Measurements from ENCODE around the gene PTPRD. TPM values are rescaled to one million over a fixed set of nuclear protein-coding genes. Genes with fewer than 3 reads are reported as not detected.

PTPRD gene
- total RNA-seq, 1 experiment from 2014 or later = 70.1 TPM

GRCh38 chr9:9283159-9283986 lies 1329.4 kb downstream of the PTPRD start:
- no peaks in the 10 kb centered on the region for H3K9me3 Mint-ChIP-seq (ENCODE audit: unreplicated experiment)
- no peak overlapping the region for H3K27ac Mint-ChIP-seq (ENCODE audit: unreplicated experiment)
- intact Hi-C loops (cut with micrococcal nuclease; ENCODE audit: unreplicated experiment) = no loop called here
- DNase-seq = no peak
- H3K4me3 Mint-ChIP-seq (ENCODE audit: unreplicated experiment) = no peak overlapping the region
- H3K27me3 Mint-ChIP-seq (ENCODE audit: insufficient read depth, unreplicated experiment) = peaks cover 3% of the 10 kb centered on the region
- Histone ChIP-seq H3K27me3 (replicated peaks; ENCODE audit: control insufficient read depth, insufficient read depth, low read length) (no peaks in the 10 kb centered on the region), H3K4me3 (ENCODE audit: low read depth, low read length) (no peak overlapping the region), H3K4me1 (no peaks in the 10 kb centered on the region), H3K36me3 (ENCODE audit: control insufficient read depth, insufficient read depth, low read length) (no peaks in the 10 kb centered on the region), H3K9me3 (no peaks in the 10 kb centered on the region)
- BruUV-seq (replicated peaks) = no TSS peak
- no peaks in the 10 kb centered on the region for H3K36me3 Mint-ChIP-seq (ENCODE audit: insufficient read depth, unreplicated experiment)
- CTCF ChIA-PET = no interaction called here
- no peaks in the 10 kb centered on the region for H3K4me1 Mint-ChIP-seq (ENCODE audit: low read depth, unreplicated experiment)
- POLR2A ChIA-PET = no interaction called here
- TF ChIP-seq CTCF (IDR thresholded peaks at IDR 0.05; ENCODE audit: insufficient read depth in 1 of 2, low read depth in 1 of 2, low read length in 1 of 2, severe bottlenecking in 1 of 2, unreplicated experiment in 1 of 2) = no peak

DNA sequence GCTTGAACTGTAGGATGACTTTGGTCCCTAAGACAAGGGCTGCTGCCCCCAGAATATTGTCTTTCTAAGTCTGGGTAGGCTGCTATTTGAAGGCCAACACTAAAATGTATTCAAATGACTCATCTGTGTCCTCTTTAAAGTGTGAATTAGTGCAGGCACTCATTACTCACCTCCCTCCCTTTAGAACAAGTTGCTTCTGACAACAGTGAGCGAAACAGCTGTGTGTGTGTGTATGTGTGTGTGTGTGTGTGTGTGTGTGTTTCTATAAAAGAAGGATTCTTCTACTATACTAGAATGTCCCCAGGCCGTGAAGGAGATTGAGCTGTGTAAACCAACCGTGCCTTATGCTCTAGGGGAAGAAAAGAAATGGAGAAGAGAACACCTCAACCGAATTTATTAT lies 1337.2 kb downstream of the PTPRD start:
- Mint-ChIP-seq H3K36me3 (ENCODE audit: insufficient read depth, unreplicated experiment) (no peaks in the 10 kb centered on the region), H3K9me3 (ENCODE audit: unreplicated experiment) (no peaks in the 10 kb centered on the region), H3K27ac (ENCODE audit: unreplicated experiment) (no peak overlapping the region), H3K27me3 (ENCODE audit: insufficient read depth, unreplicated experiment) (peaks cover 3% of the 10 kb centered on the region), H3K4me3 (ENCODE audit: unreplicated experiment) (no peak overlapping the region), H3K4me1 (ENCODE audit: low read depth, unreplicated experiment) (no peaks in the 10 kb centered on the region)
- no TSS peak for BruUV-seq (replicated peaks)
- ChIA-PET POLR2A (no interaction called here), CTCF (no interaction called here)
- DNase-seq = no peak
- no peaks in the 10 kb centered on the region for H3K9me3 ChIP-seq
- H3K27me3 ChIP-seq (replicated peaks; ENCODE audit: control insufficient read depth, insufficient read depth, low read length) = no peaks in the 10 kb centered on the region
- H3K4me3 ChIP-seq (ENCODE audit: low read depth, low read length) = no peak overlapping the region
- TF ChIP-seq CTCF (IDR thresholded peaks at IDR 0.05; ENCODE audit: insufficient read depth in 1 of 2, low read depth in 1 of 2, low read length in 1 of 2, severe bottlenecking in 1 of 2, unreplicated experiment in 1 of 2) = no peak
- no peaks in the 10 kb centered on the region for H3K4me1 ChIP-seq
- intact Hi-C loops (cut with micrococcal nuclease; ENCODE audit: unreplicated experiment) = no loop called here
- no peaks in the 10 kb centered on the region for H3K36me3 ChIP-seq (ENCODE audit: control insufficient read depth, insufficient read depth, low read length)

GRCh38 chr9:9257999-9258498 lies 1354.8 kb downstream of the PTPRD start:
- no peaks in the 10 kb centered on the region for H3K4me1 ChIP-seq
- no peak overlapping the region for H3K4me3 Mint-ChIP-seq (ENCODE audit: unreplicated experiment)
- no peaks in the 10 kb centered on the region for H3K9me3 Mint-ChIP-seq (ENCODE audit: unreplicated experiment)
- intact Hi-C loops (cut with micrococcal nuclease; ENCODE audit: unreplicated experiment) = no loop called here
- no peaks in the 10 kb centered on the region for H3K27me3 ChIP-seq (replicated peaks; ENCODE audit: control insufficient read depth, insufficient read depth, low read length)
- no TSS peak for BruUV-seq (replicated peaks)
- H3K4me3 ChIP-seq (ENCODE audit: low read depth, low read length) = no peak overlapping the region
- ChIA-PET CTCF (no interaction called here), POLR2A (no interaction called here)
- no peak overlapping the region for H3K27ac Mint-ChIP-seq (ENCODE audit: unreplicated experiment)
- no peaks in the 10 kb centered on the region for H3K9me3 ChIP-seq
- H3K27me3 Mint-ChIP-seq (ENCODE audit: insufficient read depth, unreplicated experiment) = no peaks in the 10 kb centered on the region
- no peaks in the 10 kb centered on the region for H3K36me3 ChIP-seq (ENCODE audit: control insufficient read depth, insufficient read depth, low read length)
- H3K36me3 Mint-ChIP-seq (ENCODE audit: insufficient read depth, unreplicated experiment) = no peaks in the 10 kb centered on the region
- DNase-seq = no peak
- no peaks in the 10 kb centered on the region for H3K4me1 Mint-ChIP-seq (ENCODE audit: low read depth, unreplicated experiment)
- no peak for TF ChIP-seq CTCF (IDR thresholded peaks at IDR 0.05; ENCODE audit: insufficient read depth in 1 of 2, low read depth in 1 of 2, low read length in 1 of 2, severe bottlenecking in 1 of 2, unreplicated experiment in 1 of 2)
